ENCODE results near the gene AUTS2. TPM values are rescaled to one million over a fixed set of nuclear protein-coding genes. Genes with fewer than 3 reads are reported as not detected.

Gene AUTS2
- polyA plus RNA-seq, 3 donors: 0.08 to 0.35 TPM; not detected in 1

DNA sequence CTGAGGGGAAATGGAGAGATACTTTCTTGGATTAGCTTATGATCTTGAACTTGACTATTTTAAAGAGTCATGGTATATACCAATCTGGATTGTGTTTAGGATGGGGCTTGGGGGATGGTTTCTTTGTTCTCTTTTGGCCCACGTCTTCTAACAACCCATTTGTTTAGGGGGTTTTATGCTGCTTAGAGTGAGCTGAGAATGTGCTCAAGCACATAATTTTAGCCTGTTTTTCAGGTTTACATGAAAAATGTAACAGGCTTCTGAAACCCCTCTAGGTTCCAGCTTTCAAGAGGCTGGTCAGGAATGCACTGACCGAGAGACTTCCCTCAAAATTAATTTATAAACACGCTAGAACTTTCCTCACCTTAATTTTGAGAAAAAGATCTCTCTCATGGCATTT is 94.3 kb downstream of the AUTS2 start:
- H3K4me3 Mint-ChIP-seq: no peak overlapping the region
- no peak overlapping the region for H3K4me2 ChIP-seq (replicated peaks; ENCODE audit: extremely low read depth, low read length, poor library complexity, severe bottlenecking)
- no CpG with 5 or more reads among the region's 3 CpGs for WGBS (ENCODE audit: insufficient coverage)

DNA sequence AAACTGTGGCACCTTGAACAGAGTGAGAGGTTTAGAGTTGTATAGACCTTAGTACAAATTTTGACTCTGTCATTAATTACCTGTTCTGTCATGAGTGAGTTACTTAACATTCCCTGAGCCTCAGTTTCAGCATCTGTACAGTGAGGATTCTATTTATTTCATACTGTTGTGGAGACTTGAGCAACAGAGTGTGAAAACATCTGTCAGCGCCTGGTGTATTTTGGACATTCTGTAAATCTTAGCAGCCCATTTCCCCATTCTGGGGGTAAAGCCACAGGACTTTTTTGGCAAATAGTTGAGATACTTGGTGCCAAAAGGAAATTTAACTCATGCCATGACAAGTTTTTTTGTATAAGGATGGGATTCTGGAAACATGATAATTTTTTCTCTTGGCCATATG is 94.8 kb downstream of the AUTS2 start:
- H4K20me1 ChIP-seq (ENCODE audit: insufficient read depth, low read length): no peaks in the 10 kb centered on the region
- Mint-ChIP-seq H3K27me3 (ENCODE audit: low read depth in 3 of 3) (peaks cover 0 to 3% (median 0%) of the 10 kb centered on the region in 3 donors), H3K36me3 (no peaks in the 10 kb centered on the region), H3K4me1 (peaks cover 10% of the 10 kb centered on the region), H3K9me3 (no peaks in the 10 kb centered on the region), H3K27ac (no peak overlapping the region), H3K4me3 (no peak overlapping the region)
- H3K27me3 ChIP-seq (ENCODE audit: control insufficient read depth in 2 of 2, insufficient read depth in 2 of 2, low read length in 2 of 2): no peaks in the 10 kb centered on the region
- H3K79me2 ChIP-seq (ENCODE audit: insufficient read depth, low read length): no peaks in the 10 kb centered on the region
- intact Hi-C loops (cut with micrococcal nuclease): no loop called here
- DNase-seq: no peak
- TF ChIP-seq, protein P1, sequence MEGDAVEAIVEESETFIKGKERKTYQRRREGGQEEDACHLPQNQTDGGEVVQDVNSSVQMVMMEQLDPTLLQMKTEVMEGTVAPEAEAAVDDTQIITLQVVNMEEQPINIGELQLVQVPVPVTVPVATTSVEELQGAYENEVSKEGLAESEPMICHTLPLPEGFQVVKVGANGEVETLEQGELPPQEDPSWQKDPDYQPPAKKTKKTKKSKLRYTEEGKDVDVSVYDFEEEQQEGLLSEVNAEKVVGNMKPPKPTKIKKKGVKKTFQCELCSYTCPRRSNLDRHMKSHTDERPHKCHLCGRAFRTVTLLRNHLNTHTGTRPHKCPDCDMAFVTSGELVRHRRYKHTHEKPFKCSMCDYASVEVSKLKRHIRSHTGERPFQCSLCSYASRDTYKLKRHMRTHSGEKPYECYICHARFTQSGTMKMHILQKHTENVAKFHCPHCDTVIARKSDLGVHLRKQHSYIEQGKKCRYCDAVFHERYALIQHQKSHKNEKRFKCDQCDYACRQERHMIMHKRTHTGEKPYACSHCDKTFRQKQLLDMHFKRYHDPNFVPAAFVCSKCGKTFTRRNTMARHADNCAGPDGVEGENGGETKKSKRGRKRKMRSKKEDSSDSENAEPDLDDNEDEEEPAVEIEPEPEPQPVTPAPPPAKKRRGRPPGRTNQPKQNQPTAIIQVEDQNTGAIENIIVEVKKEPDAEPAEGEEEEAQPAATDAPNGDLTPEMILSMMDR (IDR thresholded peaks at IDR 0.05): no peak
- no peak overlapping the region for H2AFZ ChIP-seq (ENCODE audit: insufficient read depth, low read depth, low read length, poor library complexity, severe bottlenecking)
- no peak overlapping the region for H3K4me2 ChIP-seq (replicated peaks; ENCODE audit: extremely low read depth, low read length, poor library complexity, severe bottlenecking)
- H3K4me1 ChIP-seq (ENCODE audit: control insufficient read depth in 1 of 2, insufficient read depth in 2 of 2, low read length in 2 of 2): peaks cover 0 to 3% of the 10 kb centered on the region in 2 donors
- no CpG with 5 or more reads among the region's 1 CpG for WGBS (ENCODE audit: insufficient coverage)
- H3K4me3 ChIP-seq (replicated peaks in 1 of 3; ENCODE audit: low read depth in 2 of 3, low read length in 3 of 3): no peak overlapping the region
- H3K27ac ChIP-seq (ENCODE audit: low read depth in 1 of 2, low read length in 2 of 2): no peak overlapping the region
- H3K36me3 ChIP-seq (replicated peaks in 1 of 2; ENCODE audit: control insufficient read depth in 1 of 2, insufficient read depth in 2 of 2, low read length in 2 of 2): no peaks in the 10 kb centered on the region
- no peak overlapping the region for H3K9ac ChIP-seq (ENCODE audit: insufficient read depth, low read length, poor library complexity, severe bottlenecking)
- no peaks in the 10 kb centered on the region for H3K9me3 ChIP-seq (replicated peaks in 1 of 2; ENCODE audit: control insufficient read depth in 1 of 2, insufficient read depth in 1 of 2, low read length in 2 of 2)

More for the DNA sequence above, 94.3 kb downstream of the AUTS2 start:
- Histone ChIP-seq H3K4me1 (ENCODE audit: control insufficient read depth in 1 of 2, insufficient read depth in 2 of 2, low read length in 2 of 2) (peaks cover 0 to 3% of the 10 kb centered on the region in 2 donors), H3K27ac (ENCODE audit: low read depth in 1 of 2, low read length in 2 of 2) (no peak overlapping the region), H3K27me3 (ENCODE audit: control insufficient read depth in 2 of 2, insufficient read depth in 2 of 2, low read length in 2 of 2) (no peaks in the 10 kb centered on the region), H3K9ac (ENCODE audit: insufficient read depth, low read length, poor library complexity, severe bottlenecking) (no peak overlapping the region), H3K79me2 (ENCODE audit: insufficient read depth, low read length) (no peaks in the 10 kb centered on the region), H3K4me3 (replicated peaks in 1 of 3; ENCODE audit: low read depth in 2 of 3, low read length in 3 of 3) (no peak overlapping the region), H2AFZ (ENCODE audit: insufficient read depth, low read depth, low read length, poor library complexity, severe bottlenecking) (no peak overlapping the region), H3K36me3 (replicated peaks in 1 of 2; ENCODE audit: control insufficient read depth in 1 of 2, insufficient read depth in 2 of 2, low read length in 2 of 2) (no peaks in the 10 kb centered on the region), H3K9me3 (replicated peaks in 1 of 2; ENCODE audit: control insufficient read depth in 1 of 2, insufficient read depth in 1 of 2, low read length in 2 of 2) (no peaks in the 10 kb centered on the region), H4K20me1 (ENCODE audit: insufficient read depth, low read length) (no peaks in the 10 kb centered on the region)
- no peaks in the 10 kb centered on the region for H3K9me3 Mint-ChIP-seq
- intact Hi-C loops (cut with micrococcal nuclease): no loop called here
- H3K4me1 Mint-ChIP-seq: peaks cover 10% of the 10 kb centered on the region
- H3K27me3 Mint-ChIP-seq (ENCODE audit: low read depth in 3 of 3): peaks cover 0 to 3% (median 0%) of the 10 kb centered on the region in 3 donors
- TF ChIP-seq, protein P1 (IDR thresholded peaks at IDR 0.05): no peak
- no peak for DNase-seq
- no peak overlapping the region for H3K27ac Mint-ChIP-seq
- no peaks in the 10 kb centered on the region for H3K36me3 Mint-ChIP-seq

All from CD14-positive monocyte (primary cell).